ENCODE data around the gene NOP56. TPM values are rescaled to one million over a fixed set of nuclear protein-coding genes. Genes with fewer than 3 reads are reported as not detected.

Gene NOP56
- total and polyA plus RNA-seq, 2 of the 8 experiments (the other 6 are each of a cell fraction or from before 2014, with no cell fraction given) = 391 to 677 TPM

DNA sequence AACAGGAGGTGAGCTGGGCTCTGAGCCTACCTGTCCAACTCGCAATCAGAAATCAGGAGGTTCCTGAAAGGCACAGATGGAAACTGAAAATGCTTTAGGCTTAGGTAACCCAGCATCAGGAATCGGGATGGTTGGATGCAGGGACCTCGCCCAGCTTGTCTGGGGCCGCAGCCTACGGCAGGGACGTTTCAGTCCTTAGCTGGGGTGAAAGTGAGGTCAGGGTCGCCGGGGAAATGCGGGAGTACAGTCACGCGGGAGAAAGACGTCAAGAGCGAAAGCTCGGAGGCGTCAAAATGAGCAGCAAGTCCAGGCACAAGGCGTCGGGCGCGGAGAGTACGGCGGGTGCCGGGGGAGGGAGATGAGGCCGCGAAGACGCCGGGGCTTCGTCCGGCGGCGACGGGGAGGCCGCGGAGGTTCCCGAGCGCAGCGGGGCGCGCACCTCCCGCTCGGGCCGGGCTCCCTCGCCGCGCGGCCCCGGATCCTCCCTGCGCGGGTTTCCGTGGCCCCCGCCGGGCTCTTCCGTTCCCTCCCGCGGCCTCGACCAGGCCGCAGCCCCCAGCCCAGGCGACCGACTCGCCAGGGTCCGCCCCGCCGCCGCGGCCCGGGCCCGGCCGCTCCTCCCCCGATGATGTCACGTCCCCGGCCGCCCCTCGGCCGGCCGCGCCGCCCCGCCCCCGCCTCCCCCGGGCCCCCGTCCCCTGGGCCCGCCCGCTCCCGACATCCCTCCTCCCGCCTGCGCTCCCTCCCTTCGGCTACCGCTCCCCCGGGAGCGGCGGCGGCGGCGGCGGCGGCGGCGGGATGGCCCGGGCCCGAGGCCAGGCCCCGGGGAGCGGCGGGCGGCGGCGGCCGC, 39.8 kb downstream of the NOP56 start, which contains the start of gene EBF4 (continued):
- TF ChIP-seq, protein P1, sequence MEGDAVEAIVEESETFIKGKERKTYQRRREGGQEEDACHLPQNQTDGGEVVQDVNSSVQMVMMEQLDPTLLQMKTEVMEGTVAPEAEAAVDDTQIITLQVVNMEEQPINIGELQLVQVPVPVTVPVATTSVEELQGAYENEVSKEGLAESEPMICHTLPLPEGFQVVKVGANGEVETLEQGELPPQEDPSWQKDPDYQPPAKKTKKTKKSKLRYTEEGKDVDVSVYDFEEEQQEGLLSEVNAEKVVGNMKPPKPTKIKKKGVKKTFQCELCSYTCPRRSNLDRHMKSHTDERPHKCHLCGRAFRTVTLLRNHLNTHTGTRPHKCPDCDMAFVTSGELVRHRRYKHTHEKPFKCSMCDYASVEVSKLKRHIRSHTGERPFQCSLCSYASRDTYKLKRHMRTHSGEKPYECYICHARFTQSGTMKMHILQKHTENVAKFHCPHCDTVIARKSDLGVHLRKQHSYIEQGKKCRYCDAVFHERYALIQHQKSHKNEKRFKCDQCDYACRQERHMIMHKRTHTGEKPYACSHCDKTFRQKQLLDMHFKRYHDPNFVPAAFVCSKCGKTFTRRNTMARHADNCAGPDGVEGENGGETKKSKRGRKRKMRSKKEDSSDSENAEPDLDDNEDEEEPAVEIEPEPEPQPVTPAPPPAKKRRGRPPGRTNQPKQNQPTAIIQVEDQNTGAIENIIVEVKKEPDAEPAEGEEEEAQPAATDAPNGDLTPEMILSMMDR (IDR thresholded peaks at IDR 0.05; ENCODE audit: control extremely low read depth in 1 of 3, insufficient read depth in 1 of 3, low read depth in 1 of 3, low read length in 3 of 3) = no peak
- TF ChIP-seq MAFK (IDR thresholded peaks at IDR 0.05; ENCODE audit: low read depth, low read length) (no peak), RNF2 (IDR thresholded peaks at IDR 0.05; ENCODE audit: borderline replicate concordance, low read depth, low read length, missing control alignments, poor library complexity, severe bottlenecking) (peak; percentile 74), EZH2 (IDR thresholded peaks at IDR 0.05; ENCODE audit: low read depth, low read length, severe bottlenecking) (peak; percentile 89), POU5F1 (IDR thresholded peaks at IDR 0.05; ENCODE audit: low read depth, low read length) (no peak), KDM1A (IDR thresholded peaks at IDR 0.05; ENCODE audit: borderline replicate concordance, low read length) (no peak), SIN3A (conservative IDR thresholded peaks at IDR 0.05 in 1 of 2, IDR thresholded peaks at IDR 0.05 in 1 of 2; ENCODE audit: low read depth in 1 of 2, low read length in 2 of 2) (no peak), RXRA (IDR thresholded peaks at IDR 0.05; ENCODE audit: insufficient read depth, low read depth, low read length) (0 out of 2 replicates have a peak, but pooled peaks have one; percentile 43), EGR1 (IDR thresholded peaks at IDR 0.05; ENCODE audit: borderline replicate concordance, low read depth, low read length) (no peak), TBP (IDR thresholded peaks at IDR 0.05; ENCODE audit: low read depth, low read length) (no peak), PHF8 (conservative IDR thresholded peaks at IDR 0.05; ENCODE audit: low read depth, low read length) (no peak; the same call in 1 of the 2 replicates), RBBP5 (IDR thresholded peaks at IDR 0.05; ENCODE audit: borderline replicate concordance, low read depth, low read length) (no peak; the same call in 1 of the 2 replicates), TAF1 (IDR thresholded peaks at IDR 0.05; ENCODE audit: low read depth, low read length) (no peak), KDM4A (IDR thresholded peaks at IDR 0.05; ENCODE audit: low read depth, low read length, severe bottlenecking) (peak; percentile 87), BRCA1 (IDR thresholded peaks at IDR 0.05; ENCODE audit: low read depth, low read length) (no peak)
- TF ChIP-seq, protein P2, sequence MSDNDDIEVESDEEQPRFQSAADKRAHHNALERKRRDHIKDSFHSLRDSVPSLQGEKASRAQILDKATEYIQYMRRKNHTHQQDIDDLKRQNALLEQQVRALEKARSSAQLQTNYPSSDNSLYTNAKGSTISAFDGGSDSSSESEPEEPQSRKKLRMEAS (IDR thresholded peaks at IDR 0.05) = peak; percentile 91
- TF ChIP-seq, protein P3, sequence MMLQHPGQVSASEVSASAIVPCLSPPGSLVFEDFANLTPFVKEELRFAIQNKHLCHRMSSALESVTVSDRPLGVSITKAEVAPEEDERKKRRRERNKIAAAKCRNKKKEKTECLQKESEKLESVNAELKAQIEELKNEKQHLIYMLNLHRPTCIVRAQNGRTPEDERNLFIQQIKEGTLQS (IDR thresholded peaks at IDR 0.05; ENCODE audit: insufficient read depth, low read depth, low read length) = no peak
- TF ChIP-seq, protein P4, sequence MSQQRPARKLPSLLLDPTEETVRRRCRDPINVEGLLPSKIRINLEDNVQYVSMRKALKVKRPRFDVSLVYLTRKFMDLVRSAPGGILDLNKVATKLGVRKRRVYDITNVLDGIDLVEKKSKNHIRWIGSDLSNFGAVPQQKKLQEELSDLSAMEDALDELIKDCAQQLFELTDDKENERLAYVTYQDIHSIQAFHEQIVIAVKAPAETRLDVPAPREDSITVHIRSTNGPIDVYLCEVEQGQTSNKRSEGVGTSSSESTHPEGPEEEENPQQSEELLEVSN (IDR thresholded peaks at IDR 0.05) = peak; percentile 96
